ENCODE data around the gene SUMF1.

The SUMF1 gene

GRCh38 chr3:4406746-4407568 is 60.1 kb downstream of the SUMF1 start:
- H3K27me3 ChIP-seq (ENCODE audit: insufficient read depth, low read length, poor library complexity, severe bottlenecking): no peaks in the 10 kb centered on the region
- H3K36me3 ChIP-seq (ENCODE audit: insufficient read depth, low read length): no peaks in the 10 kb centered on the region
- TF ChIP-seq, protein P1, sequence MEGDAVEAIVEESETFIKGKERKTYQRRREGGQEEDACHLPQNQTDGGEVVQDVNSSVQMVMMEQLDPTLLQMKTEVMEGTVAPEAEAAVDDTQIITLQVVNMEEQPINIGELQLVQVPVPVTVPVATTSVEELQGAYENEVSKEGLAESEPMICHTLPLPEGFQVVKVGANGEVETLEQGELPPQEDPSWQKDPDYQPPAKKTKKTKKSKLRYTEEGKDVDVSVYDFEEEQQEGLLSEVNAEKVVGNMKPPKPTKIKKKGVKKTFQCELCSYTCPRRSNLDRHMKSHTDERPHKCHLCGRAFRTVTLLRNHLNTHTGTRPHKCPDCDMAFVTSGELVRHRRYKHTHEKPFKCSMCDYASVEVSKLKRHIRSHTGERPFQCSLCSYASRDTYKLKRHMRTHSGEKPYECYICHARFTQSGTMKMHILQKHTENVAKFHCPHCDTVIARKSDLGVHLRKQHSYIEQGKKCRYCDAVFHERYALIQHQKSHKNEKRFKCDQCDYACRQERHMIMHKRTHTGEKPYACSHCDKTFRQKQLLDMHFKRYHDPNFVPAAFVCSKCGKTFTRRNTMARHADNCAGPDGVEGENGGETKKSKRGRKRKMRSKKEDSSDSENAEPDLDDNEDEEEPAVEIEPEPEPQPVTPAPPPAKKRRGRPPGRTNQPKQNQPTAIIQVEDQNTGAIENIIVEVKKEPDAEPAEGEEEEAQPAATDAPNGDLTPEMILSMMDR (conservative IDR thresholded peaks at IDR 0.05; ENCODE audit: low read length): no peak
- no peak for TF ChIP-seq EZH2phosphoT487 (IDR thresholded peaks at IDR 0.05; ENCODE audit: borderline replicate concordance)
- peaks cover 67% of the 10 kb centered on the region for H3K4me1 ChIP-seq (ENCODE audit: insufficient read depth, low read length, poor library complexity, severe bottlenecking)
- no peaks in the 10 kb centered on the region for H3K9me3 ChIP-seq (ENCODE audit: insufficient read depth, low read depth, low read length)
- peak overlapping the region; percentile 22 for H3K4me3 ChIP-seq (ENCODE audit: low read length, poor library complexity, severe bottlenecking)
- H3K9me2 ChIP-seq (replicated peaks; ENCODE audit: low read depth, low read length): no peaks in the 10 kb centered on the region
- H3K9ac ChIP-seq (ENCODE audit: low read depth, low read length, poor library complexity, severe bottlenecking): peak overlapping the region; percentile 11
- peak overlapping the region; percentile 55 for H3K4me2 ChIP-seq (ENCODE audit: low read depth, low read length, poor library complexity, severe bottlenecking)
- H3F3A ChIP-seq (ENCODE audit: low read depth): peaks cover 12% of the 10 kb centered on the region
- no peak overlapping the region for H2AFZ ChIP-seq (ENCODE audit: low read length)
- no peaks in the 10 kb centered on the region for H3K79me2 ChIP-seq (ENCODE audit: insufficient read depth, low read length)
- H4K20me1 ChIP-seq (ENCODE audit: insufficient read depth, low read length, poor library complexity, severe bottlenecking): no peaks in the 10 kb centered on the region

GRCh38 chr3:4404881-4405280 is 62.2 kb downstream of the SUMF1 start:
- no peaks in the 10 kb centered on the region for H4K20me1 ChIP-seq (ENCODE audit: insufficient read depth, low read length, poor library complexity, severe bottlenecking)
- H3K9ac ChIP-seq (ENCODE audit: low read depth, low read length, poor library complexity, severe bottlenecking): no peak overlapping the region
- no peaks in the 10 kb centered on the region for H3K27me3 ChIP-seq (ENCODE audit: insufficient read depth, low read length, poor library complexity, severe bottlenecking)
- H2AFZ ChIP-seq (ENCODE audit: low read length): no peak overlapping the region
- peaks cover 55% of the 10 kb centered on the region for H3K4me1 ChIP-seq (ENCODE audit: insufficient read depth, low read length, poor library complexity, severe bottlenecking)
- H3K9me3 ChIP-seq (ENCODE audit: insufficient read depth, low read depth, low read length): no peaks in the 10 kb centered on the region
- no peaks in the 10 kb centered on the region for H3K36me3 ChIP-seq (ENCODE audit: insufficient read depth, low read length)
- H3K9me2 ChIP-seq (replicated peaks; ENCODE audit: low read depth, low read length): no peaks in the 10 kb centered on the region
- H3K79me2 ChIP-seq (ENCODE audit: insufficient read depth, low read length): no peaks in the 10 kb centered on the region
- H3F3A ChIP-seq (ENCODE audit: low read depth): peaks cover 8% of the 10 kb centered on the region
- no peak overlapping the region for H3K4me2 ChIP-seq (ENCODE audit: low read depth, low read length, poor library complexity, severe bottlenecking)
- H3K4me3 ChIP-seq (ENCODE audit: low read length, poor library complexity, severe bottlenecking): no peak overlapping the region
- TF ChIP-seq, protein P1 (conservative IDR thresholded peaks at IDR 0.05; ENCODE audit: low read length): no peak
- TF ChIP-seq EZH2phosphoT487 (IDR thresholded peaks at IDR 0.05; ENCODE audit: borderline replicate concordance): no peak

DNA sequence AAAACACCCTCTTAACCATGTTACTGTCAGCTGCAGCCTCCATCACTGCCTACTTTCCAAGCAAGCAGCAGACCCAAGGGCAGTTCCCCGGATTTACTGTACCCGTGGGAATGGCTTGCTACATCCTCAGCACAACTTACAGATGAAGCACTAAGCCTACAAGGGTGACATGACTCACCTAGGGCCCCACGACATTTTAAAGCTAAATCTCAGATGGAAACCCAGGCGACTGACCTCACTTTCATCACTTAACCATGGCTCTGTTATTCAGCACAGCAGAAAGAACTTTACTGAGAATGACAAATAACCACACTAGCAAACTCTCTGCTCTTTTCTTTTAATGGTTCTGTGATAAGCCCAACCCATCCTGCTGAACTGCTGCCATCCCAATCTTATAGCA is 65.6 kb downstream of the SUMF1 start:
- no peak overlapping the region for H3K4me3 ChIP-seq (ENCODE audit: low read length, poor library complexity, severe bottlenecking)
- no peaks in the 10 kb centered on the region for H3K36me3 ChIP-seq (ENCODE audit: insufficient read depth, low read length)
- TF ChIP-seq EZH2phosphoT487 (IDR thresholded peaks at IDR 0.05; ENCODE audit: borderline replicate concordance): no peak
- TF ChIP-seq, protein P1 (conservative IDR thresholded peaks at IDR 0.05; ENCODE audit: low read length): no peak
- no peaks in the 10 kb centered on the region for H3K9me3 ChIP-seq (ENCODE audit: insufficient read depth, low read depth, low read length)
- H3K4me1 ChIP-seq (ENCODE audit: insufficient read depth, low read length, poor library complexity, severe bottlenecking): peaks cover 47% of the 10 kb centered on the region
- no peaks in the 10 kb centered on the region for H3K79me2 ChIP-seq (ENCODE audit: insufficient read depth, low read length)
- H4K20me1 ChIP-seq (ENCODE audit: insufficient read depth, low read length, poor library complexity, severe bottlenecking): no peaks in the 10 kb centered on the region
- no peak overlapping the region for H3K9ac ChIP-seq (ENCODE audit: low read depth, low read length, poor library complexity, severe bottlenecking)
- H3K4me2 ChIP-seq (ENCODE audit: low read depth, low read length, poor library complexity, severe bottlenecking): no peak overlapping the region
- no peaks in the 10 kb centered on the region for H3K27me3 ChIP-seq (ENCODE audit: insufficient read depth, low read length, poor library complexity, severe bottlenecking)
- H3F3A ChIP-seq (ENCODE audit: low read depth): no peaks in the 10 kb centered on the region
- no peak overlapping the region for H2AFZ ChIP-seq (ENCODE audit: low read length)
- H3K9me2 ChIP-seq (replicated peaks; ENCODE audit: low read depth, low read length): no peaks in the 10 kb centered on the region
